Calu3 (cell line): Measurements from ENCODE around the gene NPHP4. TPM values are rescaled to one million over a fixed set of nuclear protein-coding genes. Genes with fewer than 3 reads are reported as not detected.
A peak's percentile ranks its signal among the peaks of the same experiment; 100 is the strongest.

Experiments used
- BruUV-seq: library from RNA; stranded (reverse); fragments of 400-500 nt; replicated peaks from 2 replicates; lab custom pipeline; 2021; lab: Mats Ljungman, UMichigan
- CTCF ChIA-PET: fragments of 300-600 bp; sonication (Branson Sonifier 250); formaldehyde crosslinking; loops from one replicate; lab custom pipeline; 2022; ENCODE audit warnings: antibody characterized with exemption; lab: Charles Lee
- DNase-seq: peaks from one replicate; pipeline ENCODE4 v3.0.0; 2022
- H3K27ac Mint-ChIP-seq: one replicate; pipeline ENCODE4 v1.8.0; 2022; ENCODE audit warnings: mixed read lengths; ENCODE audit not compliant: unreplicated experiment
- H3K27me3 Mint-ChIP-seq: one replicate; pipeline ENCODE4 v1.8.0; 2022; ENCODE audit warnings: mixed read lengths; ENCODE audit not compliant: unreplicated experiment
- H3K36me3 Mint-ChIP-seq: one replicate; pipeline ENCODE4 v1.8.0; 2022; ENCODE audit warnings: mild to moderate bottlenecking, moderate library complexity, mixed read lengths; ENCODE audit not compliant: insufficient read depth, unreplicated experiment
- H3K4me1 Mint-ChIP-seq: one replicate; pipeline ENCODE4 v1.8.0; 2022; ENCODE audit warnings: mild to moderate bottlenecking, low read depth, mixed read lengths; ENCODE audit not compliant: unreplicated experiment
- H3K4me3 Mint-ChIP-seq: one replicate; pipeline ENCODE4 v1.8.0; 2022; ENCODE audit warnings: mild to moderate bottlenecking, low read depth, moderate library complexity, mixed read lengths; ENCODE audit not compliant: unreplicated experiment
- H3K9me3 Mint-ChIP-seq: one replicate; pipeline ENCODE4 v1.8.0; 2022; ENCODE audit warnings: low read depth, mixed read lengths; ENCODE audit not compliant: unreplicated experiment
- intact Hi-C: fragments of 100-400 bp; cut with micrococcal nuclease; formaldehyde crosslinking; loops from one replicate; pipeline ENCODE4 v1.10.0; 2022; ENCODE audit not compliant: unreplicated experiment
- total RNA-seq: library from RNA; stranded (reverse); gene quantifications from 2 replicates; pipeline ENCODE4 v1.2.3, GENCODE V29; 2022
- TF ChIP-seq, protein P1 (sequence below): fragments of 200-600 bp; IDR thresholded peaks from one replicate; pipeline ENCODE4 v1.8.0; 2022; ENCODE audit warnings: antibody characterized with exemption; ENCODE audit not compliant: unreplicated experiment

The NPHP4 gene
- total RNA-seq, 1 experiment from 2014 or later: 11.1 TPM

GRCh38 chr1:5872886-5873285, 119.3 kb downstream of the NPHP4 start:
- Mint-ChIP-seq H3K4me1 (no peaks in the 10 kb centered on the region), H3K27ac (no peak overlapping the region), H3K36me3 (peaks cover 5% of the 10 kb centered on the region), H3K9me3 (peaks cover 5% of the 10 kb centered on the region), H3K4me3 (no peak overlapping the region), H3K27me3 (no peaks in the 10 kb centered on the region)
- TF ChIP-seq, protein P1, sequence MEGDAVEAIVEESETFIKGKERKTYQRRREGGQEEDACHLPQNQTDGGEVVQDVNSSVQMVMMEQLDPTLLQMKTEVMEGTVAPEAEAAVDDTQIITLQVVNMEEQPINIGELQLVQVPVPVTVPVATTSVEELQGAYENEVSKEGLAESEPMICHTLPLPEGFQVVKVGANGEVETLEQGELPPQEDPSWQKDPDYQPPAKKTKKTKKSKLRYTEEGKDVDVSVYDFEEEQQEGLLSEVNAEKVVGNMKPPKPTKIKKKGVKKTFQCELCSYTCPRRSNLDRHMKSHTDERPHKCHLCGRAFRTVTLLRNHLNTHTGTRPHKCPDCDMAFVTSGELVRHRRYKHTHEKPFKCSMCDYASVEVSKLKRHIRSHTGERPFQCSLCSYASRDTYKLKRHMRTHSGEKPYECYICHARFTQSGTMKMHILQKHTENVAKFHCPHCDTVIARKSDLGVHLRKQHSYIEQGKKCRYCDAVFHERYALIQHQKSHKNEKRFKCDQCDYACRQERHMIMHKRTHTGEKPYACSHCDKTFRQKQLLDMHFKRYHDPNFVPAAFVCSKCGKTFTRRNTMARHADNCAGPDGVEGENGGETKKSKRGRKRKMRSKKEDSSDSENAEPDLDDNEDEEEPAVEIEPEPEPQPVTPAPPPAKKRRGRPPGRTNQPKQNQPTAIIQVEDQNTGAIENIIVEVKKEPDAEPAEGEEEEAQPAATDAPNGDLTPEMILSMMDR: no peak
- intact Hi-C loops: no loop called here
- no TSS peak for BruUV-seq
- CTCF ChIA-PET: no interaction called here
- no peak for DNase-seq

- CTCF ChIA-PET: no interaction called here
- no peak for DNase-seq
- intact Hi-C loops: no loop called here
- Mint-ChIP-seq H3K9me3 (peaks cover 5% of the 10 kb centered on the region), H3K4me3 (no peak overlapping the region), H3K27me3 (no peaks in the 10 kb centered on the region), H3K4me1 (no peaks in the 10 kb centered on the region), H3K36me3 (peaks cover 5% of the 10 kb centered on the region), H3K27ac (peak overlapping the region; percentile 33)
- BruUV-seq: no TSS peak
- TF ChIP-seq, protein P1: no peak
Observed at GRCh38 chr1:5868931-5869500, 123.2 kb downstream of the NPHP4 start.

DNA sequence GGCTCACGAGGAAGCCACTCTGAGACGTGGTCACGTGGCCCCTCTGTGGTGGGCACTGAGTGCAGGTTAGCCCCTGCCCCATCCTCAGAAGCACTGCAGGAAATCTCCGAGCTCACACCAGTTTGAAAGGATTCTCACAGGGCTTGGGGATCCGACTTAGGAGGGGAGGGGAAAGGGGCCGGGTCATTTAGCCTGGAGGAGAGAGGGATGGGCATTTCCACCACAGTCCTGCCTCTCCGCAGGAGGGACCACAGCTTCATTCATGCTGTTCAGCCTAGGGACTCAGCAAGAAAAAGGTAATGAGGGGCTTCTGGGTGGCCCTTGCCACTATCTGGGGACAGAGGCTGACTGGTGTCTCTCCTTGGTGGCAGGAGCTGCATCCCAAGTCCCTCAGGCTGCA, 126.5 kb downstream of the NPHP4 start:
- H3K36me3 Mint-ChIP-seq: peaks cover 5% of the 10 kb centered on the region
- peaks cover 5% of the 10 kb centered on the region for H3K9me3 Mint-ChIP-seq
- TF ChIP-seq, protein P1: no peak
- H3K4me1 Mint-ChIP-seq: no peaks in the 10 kb centered on the region
- H3K4me3 Mint-ChIP-seq: no peak overlapping the region
- DNase-seq: no peak
- intact Hi-C loops: no loop called here
- no peaks in the 10 kb centered on the region for H3K27me3 Mint-ChIP-seq
- CTCF ChIA-PET: no interaction called here
- no TSS peak for BruUV-seq
- no peak overlapping the region for H3K27ac Mint-ChIP-seq

- DNase-seq: no peak
- H3K4me3 Mint-ChIP-seq: no peak overlapping the region
- CTCF ChIA-PET: no interaction called here
- H3K27me3 Mint-ChIP-seq: no peaks in the 10 kb centered on the region
- H3K4me1 Mint-ChIP-seq: no peaks in the 10 kb centered on the region
- intact Hi-C loops: no loop called here
- H3K27ac Mint-ChIP-seq: no peak overlapping the region
- BruUV-seq: no TSS peak
- H3K36me3 Mint-ChIP-seq: peaks cover 5% of the 10 kb centered on the region
- TF ChIP-seq, protein P1: no peak
- H3K9me3 Mint-ChIP-seq: peaks cover 5% of the 10 kb centered on the region
Observed at GRCh38 chr1:5865056-5865455, 127.2 kb downstream of the NPHP4 start.
